Hematopoietic multipotent progenitor cell treated with erythropoietin and hydrocortisone succinate and interleukin-3 and kit ligand, for 8 days (in vitro differentiated cells): ENCODE data around the gene RAB7A.
"Not testable (repeated sequence)": the region's sequence is repeated elsewhere in the genome, so short reads cannot be mapped to it uniquely, and the experiment has no call there.

Experiments used
- DNase-seq: peaks from one replicate; pipeline ENCODE4 v3.0.0-alpha.2; 2015

Gene RAB7A

DNA sequence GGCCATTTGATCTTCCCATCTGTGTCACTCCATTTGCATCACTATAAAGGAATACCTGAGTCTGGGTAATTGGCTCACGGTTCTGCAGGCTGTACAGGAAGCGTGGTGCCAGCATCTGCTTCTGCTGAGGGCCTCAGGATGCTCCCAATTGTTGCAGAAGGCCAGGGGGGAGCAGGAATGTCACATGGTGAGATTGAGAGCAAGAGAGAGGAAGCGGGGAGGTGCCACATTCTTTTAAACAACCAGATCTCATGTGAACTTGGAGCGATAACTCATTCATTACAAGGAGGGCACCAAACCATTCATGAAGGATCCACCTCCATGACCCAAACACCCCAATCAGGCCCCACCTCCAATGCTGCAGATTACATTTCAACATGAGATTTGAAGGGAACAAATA, 13.1 kb upstream of the RAB7A start:
- no peak for DNase-seq

DNA sequence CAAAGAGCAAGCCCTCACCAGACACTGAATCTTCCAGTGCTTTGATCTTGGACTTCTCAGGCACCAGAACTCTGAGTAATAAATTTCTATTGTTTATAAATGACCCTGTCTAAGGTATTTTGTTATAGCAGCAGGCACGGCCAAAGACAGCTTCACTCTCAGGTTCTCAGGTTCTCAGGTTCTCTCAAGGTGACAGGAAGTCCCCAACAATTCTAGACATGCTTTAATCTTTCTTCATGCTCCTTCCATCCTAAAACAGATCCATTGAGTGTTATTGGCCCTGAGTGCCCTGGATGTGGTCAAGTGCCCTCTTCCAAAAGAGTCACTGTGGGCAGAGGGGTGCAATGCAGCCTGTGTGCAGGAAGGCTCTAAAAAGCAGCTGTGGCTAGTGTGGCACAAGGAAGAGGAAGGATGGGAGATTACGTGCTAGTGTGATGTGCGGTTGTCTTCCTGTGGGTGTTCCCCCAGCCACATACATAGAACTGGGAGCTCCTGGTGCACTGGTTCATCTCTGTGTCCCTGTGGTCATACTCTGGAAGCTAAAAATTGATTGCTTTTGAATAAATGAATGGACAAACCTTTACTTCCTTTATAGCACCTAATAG, 11.0 kb upstream of the RAB7A start:
- DNase-seq = peak; percentile 28

DNA sequence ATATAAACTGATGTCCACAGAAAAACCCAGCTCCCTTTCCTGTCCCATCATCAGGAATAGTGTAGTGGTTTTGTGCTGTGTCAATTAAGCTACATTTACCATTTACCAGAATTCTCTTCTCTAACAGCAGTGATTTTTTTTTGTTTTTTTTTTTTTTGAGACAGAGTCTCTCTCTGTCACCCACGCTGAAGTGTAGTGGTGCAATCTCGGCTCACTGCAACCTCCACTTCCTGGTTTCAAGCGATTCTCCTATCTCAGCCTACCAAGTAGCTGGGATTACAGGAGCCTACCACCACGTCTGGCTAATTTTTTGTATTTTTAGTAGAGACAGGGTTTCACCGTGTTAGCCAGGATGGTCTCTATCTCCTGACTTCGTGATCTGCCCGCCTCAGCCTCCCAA, 7.1 kb upstream of the RAB7A start:
- DNase-seq = not testable (repeated sequence)

DNA sequence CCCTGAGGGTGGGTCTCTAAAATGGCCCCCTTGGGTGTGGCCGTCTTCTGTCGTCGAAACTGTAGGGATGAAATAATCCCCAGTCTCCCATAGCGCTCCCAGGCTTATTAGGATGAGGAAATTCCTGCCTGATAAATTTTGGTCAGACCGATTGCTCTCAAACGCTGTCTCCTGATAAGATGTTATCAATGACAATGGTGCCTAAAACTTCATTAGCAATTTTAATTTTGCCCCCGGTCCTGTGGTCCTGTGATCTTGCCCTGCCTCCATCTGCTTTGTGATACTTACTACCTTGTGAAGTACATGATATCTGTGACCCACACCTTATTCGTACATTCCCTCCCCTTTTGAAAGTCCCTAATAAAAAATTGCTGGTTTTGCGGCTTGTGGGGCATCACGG, 5.1 kb upstream of the RAB7A start:
- no peak for DNase-seq

DNA sequence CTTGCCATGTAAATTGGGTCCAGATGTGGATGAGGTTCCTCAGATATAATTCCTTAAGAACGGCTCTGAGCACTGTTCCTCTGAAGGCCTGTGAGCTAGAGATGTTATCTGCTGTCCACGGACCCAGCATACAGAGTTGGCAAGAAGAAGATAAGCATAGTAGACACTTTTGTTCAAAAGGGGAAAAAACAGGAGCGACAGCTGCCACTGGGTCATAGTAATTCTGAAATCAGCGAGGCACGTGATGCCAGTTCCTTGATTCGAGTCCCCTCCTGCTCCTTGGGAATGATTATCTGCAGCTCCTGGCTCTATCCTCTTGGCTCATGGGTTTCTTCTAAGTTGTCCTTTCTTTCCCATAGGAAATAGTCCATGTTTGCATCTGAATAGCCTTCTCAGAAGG, 2.5 kb upstream of the RAB7A start:
- DNase-seq = peak; percentile 43

DNA sequence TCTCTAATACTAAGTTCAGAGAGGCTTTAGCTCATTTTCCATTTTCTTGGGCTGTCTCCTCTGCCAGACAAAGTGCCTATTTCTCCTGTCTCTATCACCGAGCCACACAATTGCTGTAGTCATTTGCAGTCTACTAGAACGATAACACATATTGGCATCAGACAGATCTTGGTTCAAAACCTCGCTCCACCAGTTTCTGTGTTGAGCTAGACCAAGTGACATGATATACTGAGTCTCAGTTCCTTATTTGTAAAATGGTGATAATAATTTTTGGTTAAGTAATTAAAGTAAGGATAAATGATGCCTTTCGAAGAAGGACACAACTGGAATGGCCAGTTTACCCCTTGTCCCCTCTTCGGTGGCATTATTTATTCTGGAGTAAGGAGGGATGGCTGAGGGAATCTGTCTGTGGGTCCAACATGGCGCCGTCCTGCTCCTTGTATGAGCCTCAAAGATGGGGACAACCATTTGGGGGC, 398 bp upstream of the RAB7A start:
- no peak for DNase-seq

DNA sequence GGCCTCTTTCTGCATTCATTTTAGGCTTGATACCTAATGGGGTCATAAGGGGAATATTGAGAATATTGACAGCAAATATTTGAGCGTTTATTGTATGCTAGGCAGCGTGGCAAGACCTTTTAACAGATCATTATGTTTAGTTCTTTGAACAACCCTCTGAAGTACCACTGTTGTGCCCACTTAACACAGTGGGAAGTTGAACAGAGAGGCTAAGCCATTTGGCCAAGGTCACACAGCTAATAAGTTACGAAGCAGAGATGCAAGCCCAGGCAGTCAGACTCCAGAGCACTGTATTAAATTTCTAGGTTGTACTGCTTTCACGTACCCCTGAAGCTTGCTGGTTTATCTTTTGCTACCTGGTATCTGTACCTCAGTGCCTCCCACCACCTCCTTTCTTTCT, 1.1 kb downstream of the RAB7A start:
- DNase-seq = no peak

DNA sequence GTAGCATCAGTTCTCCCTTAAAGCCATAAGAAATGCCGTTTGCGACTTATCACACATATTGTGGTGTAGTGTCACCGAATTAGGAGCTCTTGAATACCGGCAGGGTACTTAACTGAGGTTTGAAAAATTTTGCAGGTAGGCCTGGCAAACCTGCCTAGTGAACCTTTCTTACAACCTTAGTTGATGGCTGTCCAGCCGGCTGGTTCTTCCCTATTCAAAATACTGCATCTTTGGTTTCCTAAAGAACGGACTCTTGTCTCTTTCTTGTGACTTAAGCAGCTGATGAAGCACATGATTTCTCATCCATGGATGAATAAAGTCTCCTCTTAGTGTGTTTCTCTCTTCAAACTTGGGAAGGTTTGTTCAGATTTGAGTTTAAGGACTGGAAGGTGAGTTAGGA, 1.5 kb downstream of the RAB7A start:
- no peak for DNase-seq

DNA sequence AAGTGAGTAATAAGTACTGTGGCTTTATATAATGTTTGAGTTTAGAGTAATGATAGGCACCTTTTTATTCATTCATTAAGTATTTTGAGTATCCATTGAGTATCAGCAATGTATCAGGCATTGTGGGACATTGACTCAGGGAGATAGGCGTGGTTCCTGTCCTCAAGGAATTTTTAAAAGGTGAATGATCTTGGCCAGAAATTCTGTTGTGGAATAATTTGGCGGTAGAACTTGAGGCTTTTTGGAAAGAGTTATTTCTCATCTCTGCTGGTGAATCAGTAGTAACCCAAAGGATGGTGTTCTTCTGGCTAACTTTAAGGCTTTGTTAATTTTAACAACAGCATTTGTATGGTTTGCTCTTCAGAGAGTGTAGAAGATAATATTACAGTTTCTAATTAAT, 2.0 kb downstream of the RAB7A start:
- no peak for DNase-seq

DNA sequence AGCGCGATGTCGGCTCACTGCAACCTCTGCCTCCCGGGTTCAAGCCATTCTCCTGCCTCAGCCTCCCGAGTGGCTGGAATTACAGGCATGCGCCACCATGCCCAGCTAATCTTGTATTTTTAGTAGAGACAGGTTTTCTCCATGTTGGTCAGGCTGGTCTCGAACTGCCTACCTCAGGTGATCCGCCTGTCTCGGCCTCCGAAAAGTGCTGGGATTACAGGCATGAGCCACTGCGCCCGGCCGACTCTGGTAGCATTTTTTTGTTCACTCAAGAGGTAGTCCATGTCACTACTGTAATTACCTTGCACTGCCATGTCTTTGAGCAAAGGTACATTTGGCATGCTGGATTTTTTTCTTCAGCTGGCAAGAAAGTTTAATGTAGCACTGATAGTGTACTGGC, 2.5 kb downstream of the RAB7A start:
- DNase-seq = not testable (repeated sequence)

DNA sequence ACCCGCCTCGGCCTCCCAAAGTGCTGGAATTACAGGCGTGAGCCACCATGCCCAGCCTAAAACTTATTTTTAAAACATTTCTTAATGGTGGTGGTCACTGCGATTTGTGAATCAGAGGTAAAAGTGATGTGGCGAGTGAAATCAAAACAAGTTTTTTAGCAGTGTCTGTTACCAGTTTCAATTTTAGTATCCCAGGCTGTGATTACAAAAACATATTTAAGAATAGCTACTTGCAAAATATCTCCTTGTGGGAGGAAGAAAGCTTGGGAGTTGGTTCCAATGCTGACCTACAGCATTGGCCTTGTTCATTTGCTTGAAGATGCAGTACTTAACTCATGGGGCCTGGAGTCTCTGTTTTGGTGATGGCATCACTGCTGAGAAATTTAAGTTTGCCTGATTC, 4.5 kb downstream of the RAB7A start:
- DNase-seq = no peak

DNA sequence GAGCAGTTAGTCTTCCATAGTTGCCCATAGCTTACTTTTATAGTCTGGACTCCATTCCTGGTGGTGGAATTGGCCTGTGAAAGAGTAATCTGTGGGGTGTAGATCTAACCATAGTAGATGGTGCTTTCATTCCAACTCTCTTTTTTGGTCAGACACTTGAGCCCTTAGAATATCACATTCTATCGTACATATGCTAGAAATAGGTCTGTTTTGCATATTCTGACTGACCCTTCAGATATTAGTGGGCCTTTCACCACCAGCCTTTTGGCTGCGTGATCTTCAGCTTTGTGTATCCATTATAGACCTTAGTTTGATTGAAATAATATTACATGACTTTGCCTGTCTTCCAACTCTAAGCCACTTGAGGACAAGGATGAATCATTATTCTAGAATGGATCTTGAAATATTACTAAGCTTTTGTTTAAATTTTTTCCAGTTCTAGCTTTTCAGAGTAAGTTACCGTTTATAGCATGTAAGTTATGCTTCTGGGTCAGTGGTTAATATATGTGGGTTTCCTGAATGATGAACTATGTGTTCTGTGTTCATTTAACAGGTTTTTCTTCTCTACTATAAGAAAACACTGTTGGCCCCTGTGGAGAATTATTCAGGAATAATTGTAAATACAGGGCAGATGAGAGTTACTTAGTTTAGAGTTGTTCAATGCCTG, 8.7 kb downstream of the RAB7A start:
- no peak for DNase-seq

DNA sequence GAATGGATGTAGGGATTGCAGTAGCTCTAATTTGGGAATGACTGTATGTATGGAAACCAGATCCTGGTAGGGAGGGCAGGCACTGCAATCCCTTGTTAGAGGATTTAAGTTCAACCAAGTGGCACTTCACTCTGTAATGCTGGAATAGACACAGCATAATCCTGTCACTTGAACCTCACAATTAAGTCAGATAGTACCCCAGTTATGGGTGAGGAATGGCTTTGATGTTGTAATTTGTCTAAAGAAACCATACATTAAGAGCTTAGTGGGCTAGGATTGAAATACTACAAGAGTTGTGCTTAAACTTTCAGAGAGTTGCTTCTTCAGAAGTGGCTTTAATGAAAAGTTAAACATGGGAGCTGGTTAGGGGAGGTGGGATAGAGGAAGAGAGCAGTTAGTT, 9.3 kb downstream of the RAB7A start:
- DNase-seq = no peak

DNA sequence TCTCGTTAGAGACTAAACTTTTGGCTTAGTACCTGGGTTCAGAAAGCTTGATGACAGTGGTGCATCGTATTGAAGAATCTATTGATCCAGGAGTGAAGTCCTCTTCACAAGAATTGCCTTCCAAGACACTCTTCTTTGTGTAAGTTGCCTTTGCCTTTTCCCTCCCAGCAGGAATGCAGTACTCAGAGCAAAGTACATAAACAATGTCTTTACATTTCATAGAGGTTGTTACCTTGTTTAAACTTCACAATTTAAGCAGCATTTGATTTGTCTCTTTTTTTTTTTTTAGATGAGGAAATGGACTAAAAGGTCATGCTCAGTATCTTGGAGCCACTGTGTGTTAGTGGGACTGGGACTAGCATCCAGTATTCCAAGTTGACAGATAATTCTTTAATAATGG, 9.9 kb downstream of the RAB7A start:
- DNase-seq = no peak

DNA sequence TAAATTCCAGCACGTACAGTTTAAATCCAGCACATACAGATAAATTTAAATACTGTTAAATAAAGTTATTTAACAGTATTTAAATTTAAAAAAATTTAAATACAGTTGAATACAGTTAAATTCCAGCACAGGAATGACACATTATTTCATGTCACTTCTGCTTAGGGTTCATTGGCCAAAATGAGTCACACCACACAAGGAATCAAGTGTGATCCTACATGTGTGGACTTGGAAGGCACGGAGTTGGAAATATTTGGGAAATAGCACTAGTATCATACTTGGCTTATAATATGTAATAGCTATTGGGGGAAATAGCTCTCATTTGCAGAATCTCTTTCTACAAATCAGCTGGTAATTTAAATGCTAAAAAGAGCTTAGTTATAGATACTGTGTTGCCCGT, 10.6 kb downstream of the RAB7A start:
- DNase-seq = no peak

DNA sequence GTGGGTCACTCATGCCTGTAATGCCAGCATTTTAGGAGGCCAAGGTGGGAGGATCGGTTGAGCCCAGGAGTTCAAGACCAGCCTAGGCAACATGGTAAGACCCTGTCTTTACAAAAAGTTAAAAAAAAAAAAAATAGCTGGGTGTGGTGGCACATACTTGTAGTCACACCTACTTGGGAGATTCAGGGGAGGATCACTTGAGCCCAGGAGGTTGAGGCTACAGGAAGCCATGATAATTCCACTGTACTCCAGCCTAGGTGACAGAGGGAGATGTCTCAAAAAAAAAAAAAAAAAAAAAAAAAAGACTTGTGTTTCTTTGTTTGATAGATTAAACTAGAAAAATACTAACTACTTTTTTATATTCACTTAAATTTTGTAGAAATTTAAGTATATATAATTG, 14.6 kb downstream of the RAB7A start:
- DNase-seq = peak; percentile 61

DNA sequence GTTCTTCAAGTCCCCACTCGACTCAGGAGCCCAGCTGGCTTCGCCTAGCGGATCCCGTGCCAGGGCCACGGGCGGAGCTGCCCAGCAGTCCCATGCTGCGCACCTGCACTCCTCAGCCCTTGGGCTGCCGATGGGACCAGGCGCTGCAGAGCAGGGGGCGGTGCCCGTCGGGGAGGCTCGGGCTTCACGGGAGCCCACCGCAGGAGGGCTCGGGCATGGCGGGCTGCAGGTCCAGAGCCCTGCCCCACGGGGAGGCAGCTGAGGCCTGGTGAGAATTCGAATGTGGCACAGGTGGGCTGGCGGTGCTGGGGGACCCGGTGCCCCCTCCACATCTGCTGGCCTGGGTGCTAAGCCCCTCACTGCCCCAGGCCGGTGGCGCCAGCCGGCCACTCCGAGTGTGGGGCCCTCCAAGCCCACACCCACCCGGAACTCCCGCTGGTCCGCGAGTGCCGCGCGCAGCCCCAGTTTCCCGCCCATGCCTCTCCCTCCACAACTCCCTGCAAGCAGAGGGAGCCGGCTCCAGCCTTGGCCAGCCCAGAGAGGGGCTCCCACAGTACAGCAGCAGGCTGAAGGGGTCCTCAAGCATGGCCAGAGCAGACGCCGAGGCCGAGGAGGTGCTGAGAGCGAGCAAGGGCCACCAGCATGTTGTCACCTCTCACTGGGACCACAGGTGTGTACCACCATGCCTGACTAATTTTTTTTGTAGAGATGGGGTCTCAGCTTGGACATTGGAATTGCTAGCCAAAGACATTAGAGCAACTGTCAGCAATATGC, 17.0 kb downstream of the RAB7A start:
- no peak for DNase-seq

DNA sequence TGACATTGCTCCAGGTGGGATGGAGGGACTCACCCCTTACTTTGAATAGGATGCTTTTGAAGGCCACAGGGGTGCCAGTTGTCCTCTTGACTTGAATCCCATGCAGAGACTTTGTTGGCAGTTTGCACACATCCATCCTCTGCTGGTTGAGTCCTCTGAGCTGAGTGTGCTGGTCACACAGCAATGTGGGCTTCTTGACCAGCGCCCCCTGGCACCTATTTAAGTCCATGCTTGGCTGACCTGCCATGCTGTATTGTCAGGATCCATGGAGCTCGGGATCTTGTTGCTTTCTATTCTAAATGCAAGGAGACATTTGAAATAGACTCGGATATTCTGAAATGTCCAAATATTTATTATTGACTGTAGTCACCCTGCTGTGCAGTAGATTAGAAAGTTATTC, 19.8 kb downstream of the RAB7A start:
- DNase-seq = no peak

DNA sequence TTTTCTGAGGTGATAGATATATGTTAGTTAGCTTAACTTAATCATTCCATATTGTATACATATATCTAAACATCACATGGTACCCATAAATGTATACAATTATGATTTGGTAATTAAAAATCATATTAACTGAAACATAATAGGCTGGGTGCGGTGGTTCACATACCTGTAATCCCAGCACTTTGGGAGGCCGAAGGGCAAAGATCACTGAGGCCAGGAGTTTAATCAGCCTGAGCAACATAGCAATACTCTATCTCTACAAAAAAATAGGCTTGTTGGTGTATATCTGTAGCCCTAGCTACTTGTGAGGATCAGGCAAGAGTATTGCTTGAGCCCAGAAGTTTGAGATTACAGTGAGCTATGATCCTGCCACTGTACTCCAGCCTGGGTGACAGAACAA, 20.9 kb downstream of the RAB7A start:
- DNase-seq = no peak

DNA sequence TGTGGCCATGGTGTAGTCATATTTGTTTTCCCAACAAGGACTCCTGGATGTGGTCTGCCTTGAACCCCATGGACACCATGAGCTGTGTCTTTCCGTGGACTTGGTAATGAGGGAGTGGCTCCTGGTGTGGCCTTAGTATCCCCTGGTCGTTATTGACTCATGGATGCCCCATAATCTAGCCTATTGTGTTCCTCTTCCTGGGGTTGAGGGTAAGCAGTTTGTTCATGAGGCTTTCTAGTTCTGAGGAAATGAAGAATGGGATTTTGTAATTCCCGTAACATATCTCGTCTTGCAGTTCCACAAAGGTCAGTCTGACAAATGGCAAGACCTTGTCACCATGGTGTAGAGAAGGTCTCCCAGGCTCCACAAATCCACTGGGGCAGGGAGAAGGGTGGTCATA, 22.6 kb downstream of the RAB7A start:
- DNase-seq = no peak

DNA sequence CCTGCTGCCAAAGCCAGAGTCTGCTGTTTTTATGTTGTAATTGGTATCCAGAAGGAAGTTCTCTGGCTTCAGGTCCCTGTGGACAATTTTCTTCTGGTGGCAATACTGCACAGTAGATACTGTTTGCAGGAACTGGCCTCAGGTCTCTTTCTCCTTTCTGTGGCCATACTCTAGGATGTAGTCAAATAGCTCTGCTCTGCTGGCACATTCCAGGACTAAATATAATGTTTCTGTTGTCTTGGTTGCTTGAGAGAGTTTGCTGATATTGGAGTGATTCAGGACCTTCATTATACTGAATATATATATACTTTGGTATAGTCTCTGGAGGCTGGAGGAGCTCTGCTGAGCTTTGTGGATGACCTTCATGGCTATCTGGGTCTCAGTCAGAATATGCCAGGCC, 23.1 kb downstream of the RAB7A start:
- no peak for DNase-seq

DNA sequence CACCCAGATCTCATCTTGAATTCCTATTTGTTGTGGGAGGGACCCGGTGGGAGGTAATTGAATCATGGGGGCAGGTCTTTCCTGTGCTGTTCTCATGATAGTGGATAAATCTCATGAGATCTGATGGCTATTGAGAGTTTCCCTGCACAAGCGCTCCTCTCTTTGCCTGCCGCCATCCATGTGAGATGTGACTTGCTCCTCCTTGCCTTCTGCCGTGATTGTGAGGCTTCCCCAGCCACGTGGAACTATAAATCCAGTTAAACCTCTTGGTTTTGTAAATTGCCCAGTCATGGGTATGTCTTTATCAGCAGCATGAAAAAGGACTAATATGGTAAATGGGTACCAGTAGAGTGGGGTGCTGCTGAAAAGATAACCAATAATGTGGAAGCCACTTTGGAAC, 23.6 kb downstream of the RAB7A start:
- not testable (repeated sequence) for DNase-seq

DNA sequence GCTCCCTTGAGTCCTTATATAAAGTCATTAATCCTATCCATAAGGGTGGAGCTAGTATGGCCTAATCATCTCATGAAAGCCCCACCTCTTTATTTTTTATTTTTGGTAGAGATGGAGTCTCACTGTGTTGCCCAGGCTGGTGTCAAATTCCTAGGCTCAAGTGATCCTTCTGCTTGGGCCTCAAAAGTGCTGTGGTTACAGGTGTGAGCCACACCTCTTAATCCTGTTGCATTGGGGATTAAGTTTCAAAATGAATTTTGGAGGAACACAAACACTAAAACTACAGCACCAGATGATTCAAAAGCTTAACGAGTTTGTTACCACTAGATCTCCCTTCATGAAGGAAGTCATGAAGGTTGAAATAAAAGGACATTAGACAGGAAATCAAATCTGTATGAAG, 27.7 kb downstream of the RAB7A start:
- no peak for DNase-seq

DNA sequence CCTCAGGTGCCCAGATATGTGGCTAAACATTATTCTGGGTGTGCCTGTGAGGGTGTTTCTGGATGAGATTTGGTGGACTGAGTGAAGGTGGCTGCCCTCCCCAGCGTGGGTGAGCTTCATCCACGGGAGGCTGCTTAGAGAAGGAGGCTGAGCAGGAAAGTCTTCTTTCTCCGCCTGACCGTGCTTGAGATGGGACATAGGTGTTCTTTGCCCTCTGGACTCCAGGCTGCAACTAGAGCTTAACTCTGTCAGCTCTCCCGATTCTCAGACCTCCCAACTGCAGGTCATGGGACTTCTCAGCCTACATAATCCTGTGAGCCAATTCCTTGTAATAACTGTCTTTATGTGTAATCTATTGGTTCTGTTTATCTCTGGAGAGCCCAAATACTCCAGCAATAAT, 34.1 kb downstream of the RAB7A start:
- no peak for DNase-seq
